SK-N-MC (cell line): ENCODE data around the gene CACNA1F.

Source experiments
- EZH2 ChIP-seq: fragments of 200-600 bp; sonication (generic); IDR thresholded peaks from one replicate; pipeline ENCODE4 v1.6.1; 2017; ENCODE audit warnings: antibody characterized with exemption
- POLR2AphosphoS5 ChIP-seq: IDR thresholded peaks from 2 replicates; pipeline ENCODE4 v1.6.1; 2012; ENCODE audit warnings: mild to moderate bottlenecking, low read depth, low read length, borderline replicate concordance

GRCh38 chrX:49186125-49187027 is 46.8 kb downstream of the CACNA1F start, which contains the start of gene PRICKLE3:
- TF ChIP-seq POLR2AphosphoS5 (peak; percentile 45; the same call in 1 of the 2 replicates), EZH2 (no peak)
